ENCODE results near the gene FBXW5. TPM values are rescaled to one million over a fixed set of nuclear protein-coding genes. Genes with fewer than 3 reads are reported as not detected.
A peak's percentile ranks its signal among the peaks of the same experiment; 100 is the strongest.

The FBXW5 gene
- total RNA-seq, 1 experiment from 2014 or later = 88.0 TPM

DNA sequence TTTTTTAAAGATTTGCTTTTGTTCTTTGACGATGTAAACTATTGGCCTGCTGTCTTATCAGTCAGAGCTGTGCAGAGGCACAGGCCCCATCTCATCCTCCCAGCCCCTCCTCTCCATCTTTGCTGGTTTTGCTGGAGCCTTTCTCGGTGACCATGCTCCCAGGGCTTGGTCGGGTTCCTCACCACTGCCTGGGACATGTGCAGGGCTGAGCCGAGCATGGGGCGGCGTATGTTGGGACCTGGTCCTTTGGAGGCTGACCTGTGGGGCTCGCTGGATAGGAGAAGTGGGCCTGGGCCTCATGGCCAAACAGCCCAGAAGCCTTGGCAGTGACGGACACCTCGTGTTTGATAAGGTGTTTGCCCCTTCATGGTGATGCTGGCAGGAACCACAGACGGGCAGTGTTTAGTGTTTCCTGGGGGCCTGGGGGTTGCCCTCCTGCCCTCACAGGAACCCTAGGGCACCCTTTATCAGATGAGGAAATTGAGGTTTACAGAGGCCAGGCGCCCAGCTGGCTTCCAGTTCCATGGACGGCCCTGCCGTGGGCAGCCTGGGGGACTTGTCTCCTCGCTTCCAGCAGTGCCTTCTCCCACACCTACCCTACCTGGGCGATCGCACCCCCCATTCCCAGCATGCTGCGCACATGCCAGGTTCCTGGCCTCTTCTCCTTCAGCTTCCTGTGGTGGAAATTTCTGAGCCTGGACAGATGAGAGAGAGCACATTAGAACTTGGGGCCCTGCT lies 30.7 kb downstream of the FBXW5 start:
- Histone ChIP-seq H2AFZ (ENCODE audit: low read depth, low read length, poor library complexity, severe bottlenecking) (no peak overlapping the region), H3K27me3 (ENCODE audit: insufficient read depth, low read length) (no peaks in the 10 kb centered on the region), H3K9me3 (ENCODE audit: control insufficient read depth in 1 of 2, insufficient read depth in 1 of 2, low read depth in 1 of 2, low read length in 2 of 2) (no peaks in the 10 kb centered on the region), H3K27ac (ENCODE audit: low read depth, low read length) (no peak overlapping the region), H3K4me2 (ENCODE audit: low read length) (no peak overlapping the region), H3K36me3 (ENCODE audit: control insufficient read depth in 1 of 2, insufficient read depth in 2 of 2, low read length in 2 of 2) (peaks cover 12 to 30% of the 10 kb centered on the region in 2 experiments; a peak in 3 of 4 replicates), H3K9me2 (ENCODE audit: insufficient read depth) (no peaks in the 10 kb centered on the region), H3K4me1 (ENCODE audit: control insufficient read depth in 1 of 2, insufficient read depth in 2 of 2, low read length in 2 of 2) (no peaks in the 10 kb centered on the region), H4K20me1 (ENCODE audit: insufficient read depth) (no peaks in the 10 kb centered on the region), H3K79me2 (ENCODE audit: insufficient read depth, low read length) (peaks cover 7% of the 10 kb centered on the region; the same call in 1 of the 2 replicates), H3K9ac (ENCODE audit: low read length) (no peak overlapping the region), H3K4me3 (replicated peaks in 1 of 2; ENCODE audit: low read depth in 1 of 2, low read length in 2 of 2) (no peak overlapping the region)
- intact Hi-C loops (cut with micrococcal nuclease) = no loop called here
- POLR2A ChIA-PET = no interaction called here
- TF ChIP-seq, protein P1, sequence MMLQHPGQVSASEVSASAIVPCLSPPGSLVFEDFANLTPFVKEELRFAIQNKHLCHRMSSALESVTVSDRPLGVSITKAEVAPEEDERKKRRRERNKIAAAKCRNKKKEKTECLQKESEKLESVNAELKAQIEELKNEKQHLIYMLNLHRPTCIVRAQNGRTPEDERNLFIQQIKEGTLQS (IDR thresholded peaks at IDR 0.05) = no peak
- TF ChIP-seq YY1 (IDR thresholded peaks at IDR 0.05; ENCODE audit: extremely low read depth, insufficient replicate concordance, low read depth, low read length) (no peak), SRF (IDR thresholded peaks at IDR 0.05; ENCODE audit: low read depth) (no peak)
- RAD21 ChIA-PET (ENCODE audit: low non-redundant PET in 1 of 2, low total read pairs in 2 of 2, uncharacterized antibody in 2 of 2, unreplicated experiment in 2 of 2) = no interaction called here
- ATAC-seq (no peak), DNase-seq (ENCODE audit: low read depth, low spot score) (no peak)
- CTCF ChIA-PET = no interaction called here
- no TSS peak for BruUV-seq (replicated peaks)

DNA sequence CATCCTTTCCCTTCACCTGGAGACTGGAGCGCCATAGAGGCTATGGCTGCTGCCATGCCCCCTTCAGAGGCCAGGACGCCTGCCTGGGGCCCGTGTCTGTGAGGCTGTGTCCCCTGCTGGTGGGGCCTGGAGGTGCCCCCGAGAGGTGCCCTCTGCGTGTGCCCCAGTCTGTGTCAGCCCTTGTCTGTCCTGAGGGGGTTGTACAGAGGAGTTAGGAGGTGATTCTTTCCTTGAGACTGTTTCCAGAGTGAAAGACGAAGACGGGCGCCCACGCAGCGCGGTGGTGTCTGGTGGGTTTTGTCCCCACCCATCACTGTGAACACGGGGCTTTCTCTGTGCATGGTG lies 33.7 kb downstream of the FBXW5 start:
- DNase-seq (ENCODE audit: low read depth, low spot score) (no peak), ATAC-seq (peak; percentile 74)
- no peaks in the 10 kb centered on the region for H3K9me2 ChIP-seq (ENCODE audit: insufficient read depth)
- ChIA-PET RAD21 (ENCODE audit: low non-redundant PET in 1 of 2, low total read pairs in 2 of 2, uncharacterized antibody in 2 of 2, unreplicated experiment in 2 of 2) (no interaction called here), POLR2A (no interaction called here), CTCF (no interaction called here)
- intact Hi-C loops (cut with micrococcal nuclease) = no loop called here
- no peaks in the 10 kb centered on the region for H3K27me3 ChIP-seq (ENCODE audit: insufficient read depth, low read length)
- H3K9me3 ChIP-seq (ENCODE audit: control insufficient read depth in 1 of 2, insufficient read depth in 1 of 2, low read depth in 1 of 2, low read length in 2 of 2) = no peaks in the 10 kb centered on the region
- H3K27ac ChIP-seq (ENCODE audit: low read depth, low read length) = no peak overlapping the region
- no peaks in the 10 kb centered on the region for H4K20me1 ChIP-seq (ENCODE audit: insufficient read depth)
- no peaks in the 10 kb centered on the region for H3K4me1 ChIP-seq (ENCODE audit: control insufficient read depth in 1 of 2, insufficient read depth in 2 of 2, low read length in 2 of 2)
- H2AFZ ChIP-seq (ENCODE audit: low read depth, low read length, poor library complexity, severe bottlenecking) = no peak overlapping the region
- no peak overlapping the region for H3K4me2 ChIP-seq (ENCODE audit: low read length)
- BruUV-seq (replicated peaks) = no TSS peak
- peaks cover 5% of the 10 kb centered on the region; the same call in 1 of the 2 replicates for H3K79me2 ChIP-seq (ENCODE audit: insufficient read depth, low read length)
- no peak overlapping the region for H3K9ac ChIP-seq (ENCODE audit: low read length)
- TF ChIP-seq CBX3 (IDR thresholded peaks at IDR 0.05; ENCODE audit: low read depth) (no peak), EGR1 (IDR thresholded peaks at IDR 0.05; ENCODE audit: low read depth) (no peak), EZH2phosphoT487 (IDR thresholded peaks at IDR 0.05; ENCODE audit: borderline replicate concordance) (no peak), POLR2AphosphoS5 (IDR thresholded peaks at IDR 0.05; ENCODE audit: low read depth, low read length) (no peak), SIN3A (IDR thresholded peaks at IDR 0.05; ENCODE audit: low read depth) (no peak), ELF1 (IDR thresholded peaks at IDR 0.05; ENCODE audit: borderline replicate concordance, low read depth) (no peak), SRF (IDR thresholded peaks at IDR 0.05; ENCODE audit: low read depth) (no peak), JUND (IDR thresholded peaks at IDR 0.05) (no peak), CEBPB (IDR thresholded peaks at IDR 0.05; ENCODE audit: low read depth) (no peak), EZH2 (IDR thresholded peaks at IDR 0.05) (no peak), POLR2A (IDR thresholded peaks at IDR 0.05; ENCODE audit: borderline replicate concordance, extremely low read depth, insufficient read depth, insufficient read length) (no peak), ZNF274 (IDR thresholded peaks at IDR 0.05; ENCODE audit: low read depth, low read length) (no peak)
- TF ChIP-seq, protein P2, sequence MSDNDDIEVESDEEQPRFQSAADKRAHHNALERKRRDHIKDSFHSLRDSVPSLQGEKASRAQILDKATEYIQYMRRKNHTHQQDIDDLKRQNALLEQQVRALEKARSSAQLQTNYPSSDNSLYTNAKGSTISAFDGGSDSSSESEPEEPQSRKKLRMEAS (IDR thresholded peaks at IDR 0.05) = no peak
- TF ChIP-seq, protein P3, sequence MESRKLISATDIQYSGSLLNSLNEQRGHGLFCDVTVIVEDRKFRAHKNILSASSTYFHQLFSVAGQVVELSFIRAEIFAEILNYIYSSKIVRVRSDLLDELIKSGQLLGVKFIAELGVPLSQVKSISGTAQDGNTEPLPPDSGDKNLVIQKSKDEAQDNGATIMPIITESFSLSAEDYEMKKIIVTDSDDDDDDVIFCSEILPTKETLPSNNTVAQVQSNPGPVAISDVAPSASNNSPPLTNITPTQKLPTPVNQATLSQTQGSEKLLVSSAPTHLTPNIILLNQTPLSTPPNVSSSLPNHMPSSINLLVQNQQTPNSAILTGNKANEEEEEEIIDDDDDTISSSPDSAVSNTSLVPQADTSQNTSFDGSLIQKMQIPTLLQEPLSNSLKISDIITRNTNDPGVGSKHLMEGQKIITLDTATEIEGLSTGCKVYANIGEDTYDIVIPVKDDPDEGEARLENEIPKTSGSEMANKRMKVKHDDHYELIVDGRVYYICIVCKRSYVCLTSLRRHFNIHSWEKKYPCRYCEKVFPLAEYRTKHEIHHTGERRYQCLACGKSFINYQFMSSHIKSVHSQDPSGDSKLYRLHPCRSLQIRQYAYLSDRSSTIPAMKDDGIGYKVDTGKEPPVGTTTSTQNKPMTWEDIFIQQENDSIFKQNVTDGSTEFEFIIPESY (IDR thresholded peaks at IDR 0.05; ENCODE audit: extremely low read depth, insufficient replicate concordance, low read length) = no peak
- TF ChIP-seq, protein P1 (IDR thresholded peaks at IDR 0.05) = no peak
- H3K36me3 ChIP-seq (ENCODE audit: control insufficient read depth in 1 of 2, insufficient read depth in 2 of 2, low read length in 2 of 2) = peaks cover 9 to 16% of the 10 kb centered on the region in 2 experiments; a peak in 3 of 4 replicates
- no peak overlapping the region for H3K4me3 ChIP-seq (replicated peaks in 1 of 2; ENCODE audit: low read depth in 1 of 2, low read length in 2 of 2)

All from HCT116 (cell line).